GM18858 (cell line): ENCODE results near the gene OR1F1.
"Not testable (repeated sequence)": the region's sequence is repeated elsewhere in the genome, so short reads cannot be mapped to it uniquely, and the experiment has no call there.

Experiments used
- ATAC-seq: cut with Tn5 transposase; IDR thresholded peaks from one replicate; pipeline ENCODE4 v1.9.1; 2021; ENCODE audit not compliant: unreplicated experiment

Gene OR1F1

DNA sequence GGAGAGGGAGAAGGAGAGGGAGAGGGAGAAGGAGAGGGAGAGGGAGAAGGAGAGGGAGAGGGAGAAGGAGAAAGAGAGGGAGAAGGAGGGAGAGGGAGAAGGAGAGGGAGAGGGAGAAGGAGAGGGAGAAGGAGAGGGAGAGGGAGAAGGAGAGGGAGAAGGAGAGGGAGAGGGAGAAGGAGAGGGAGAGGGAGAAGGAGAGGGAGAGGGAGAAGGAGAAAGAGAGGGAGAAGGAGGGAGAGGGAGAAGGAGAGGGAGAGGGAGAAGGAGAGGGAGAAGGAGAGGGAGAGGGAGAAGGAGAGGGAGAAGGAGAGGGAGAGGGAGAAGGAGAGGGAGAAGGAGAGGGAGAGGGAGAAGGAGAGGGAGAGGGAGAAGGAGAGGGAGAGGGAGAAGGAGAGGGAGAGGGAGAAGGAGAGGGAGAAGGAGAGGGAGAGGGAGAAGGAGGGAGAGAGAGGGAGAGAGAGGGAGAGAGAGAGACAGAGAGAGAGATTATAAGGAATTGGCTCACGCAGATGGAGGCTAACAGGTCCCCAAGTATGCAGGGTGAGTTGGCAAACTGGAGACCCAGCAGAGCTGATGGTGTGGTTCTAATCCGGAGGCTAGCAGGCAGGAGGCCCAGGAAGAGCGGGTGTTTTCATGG lies 9.8 kb downstream of the OR1F1 start:
- not testable (repeated sequence) for ATAC-seq

DNA sequence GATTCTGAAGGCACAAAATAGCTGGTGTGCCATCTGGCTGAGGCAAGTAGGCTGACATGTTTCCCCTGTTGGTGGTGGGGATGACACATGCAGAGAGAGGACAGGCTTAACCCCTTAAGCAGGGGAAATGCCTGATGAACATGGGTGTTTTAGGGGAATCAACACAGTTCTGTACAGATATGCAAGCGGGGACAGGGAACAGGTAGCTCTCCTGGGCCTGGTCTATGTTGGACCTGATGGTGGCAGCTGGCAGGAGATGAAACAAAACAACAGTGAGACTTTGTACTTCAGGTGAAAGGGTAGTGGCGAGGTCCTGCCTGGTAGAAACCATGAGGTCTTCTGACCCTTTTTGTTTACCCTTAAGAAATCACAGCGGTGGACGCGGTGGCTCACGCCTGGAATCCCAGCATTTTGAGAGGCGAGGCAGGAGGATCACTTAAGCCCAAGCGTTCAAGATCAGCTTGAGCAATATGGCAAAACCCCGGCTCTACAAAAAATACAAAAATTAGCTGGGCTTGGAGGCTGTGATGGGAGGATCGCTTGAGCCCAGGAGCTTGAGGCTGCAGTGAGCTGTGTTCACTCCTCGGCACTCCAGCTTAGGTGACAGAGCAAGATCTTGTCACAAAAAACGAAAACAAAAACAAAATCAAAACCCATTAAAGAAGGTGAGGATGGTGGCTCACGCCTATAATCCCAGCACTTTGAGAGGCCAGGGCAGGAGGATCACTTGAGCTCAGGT lies 10.5 kb downstream of the OR1F1 start:
- ATAC-seq: no peak

- no peak for ATAC-seq
These were observed 15.0 kb downstream of the OR1F1 start for GRCh38 chr16:3202903-3203539.

- ATAC-seq: not testable (repeated sequence)
These were observed 17.9 kb downstream of the OR1F1 start for GRCh38 chr16:3205939-3206338.

DNA sequence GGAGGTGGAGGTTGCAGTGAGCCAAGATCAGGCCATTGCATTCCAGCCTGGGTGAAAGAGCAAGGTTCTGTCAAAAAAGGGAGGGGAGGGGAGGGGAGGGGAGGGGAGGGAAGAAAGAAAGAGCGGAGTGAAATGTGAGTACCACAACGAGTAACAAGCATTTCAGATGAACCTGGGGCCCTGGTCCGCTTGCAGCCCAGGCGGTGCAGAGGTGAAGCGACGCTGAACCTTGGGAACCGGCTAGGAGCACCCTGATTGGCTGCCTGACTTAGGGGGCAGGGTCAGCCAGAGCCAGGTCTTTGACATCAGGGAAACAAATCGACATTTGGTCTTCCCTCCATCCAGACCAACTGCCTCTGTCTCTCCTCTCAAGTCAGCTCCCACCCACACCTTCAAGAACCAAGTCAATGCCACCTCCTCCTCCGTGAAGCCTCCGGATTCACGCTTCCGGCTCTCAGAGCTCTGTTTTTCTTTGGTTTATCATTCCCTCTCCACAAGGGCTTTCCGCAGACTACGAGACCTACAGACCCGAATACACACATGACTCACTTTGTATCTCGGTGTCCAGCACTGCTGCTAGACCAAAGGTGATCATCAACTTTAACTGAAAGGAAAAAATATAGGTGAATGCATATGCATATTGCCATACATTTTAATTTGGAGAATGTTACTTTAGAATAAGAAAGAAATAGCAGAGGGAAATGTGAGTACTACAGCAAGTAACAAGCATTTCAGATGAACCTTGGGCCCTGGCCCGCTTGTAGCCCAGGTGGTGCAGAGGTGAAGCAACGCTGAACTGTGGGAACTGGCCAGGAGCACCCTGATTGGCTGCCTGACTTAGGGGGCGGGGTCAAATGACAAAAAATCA lies 19.3 kb downstream of the OR1F1 start:
- no peak for ATAC-seq

DNA sequence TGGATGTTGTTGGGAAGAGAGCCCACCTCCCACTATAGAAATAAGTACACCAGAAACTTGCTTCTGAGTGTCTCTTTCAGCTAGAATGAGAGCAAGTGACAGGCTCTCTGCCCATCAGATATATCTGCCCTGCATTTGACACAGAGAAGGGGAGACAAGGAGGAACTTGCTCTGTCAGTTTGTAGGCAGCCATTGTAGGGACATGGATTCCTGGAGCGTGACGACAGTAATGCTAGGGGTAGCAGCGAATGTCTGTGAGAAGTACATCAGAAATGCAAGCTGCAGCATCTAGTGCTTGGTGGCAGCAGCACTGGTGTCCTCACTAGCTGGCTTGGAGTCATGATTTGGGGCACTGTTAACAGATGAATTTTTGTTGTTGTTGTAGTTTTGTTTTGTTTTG lies 24.0 kb downstream of the OR1F1 start:
- ATAC-seq: no peak

DNA sequence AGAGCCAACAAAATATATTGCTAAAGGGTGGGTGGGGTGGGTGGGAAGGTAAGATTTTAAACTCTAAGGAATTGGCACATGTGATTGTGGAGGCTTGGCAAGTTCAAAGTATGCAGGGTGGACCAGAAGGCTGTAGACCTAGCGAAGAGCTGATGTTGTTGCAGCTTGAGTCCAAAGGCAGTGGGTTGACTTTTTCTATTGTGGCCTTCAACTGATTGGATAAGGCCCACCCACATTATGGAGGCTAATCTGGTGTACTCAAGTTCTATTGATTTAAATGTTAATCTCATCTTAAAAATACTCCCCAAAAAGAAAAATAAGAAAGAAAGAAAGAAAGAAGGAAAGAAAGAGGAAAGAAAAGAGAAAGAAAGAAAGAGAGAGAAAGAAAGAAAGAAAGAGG lies 24.6 kb downstream of the OR1F1 start:
- ATAC-seq: no peak

GRCh38 chr16:3214904-3215600 lies 27.0 kb downstream of the OR1F1 start:
- ATAC-seq: no peak

DNA sequence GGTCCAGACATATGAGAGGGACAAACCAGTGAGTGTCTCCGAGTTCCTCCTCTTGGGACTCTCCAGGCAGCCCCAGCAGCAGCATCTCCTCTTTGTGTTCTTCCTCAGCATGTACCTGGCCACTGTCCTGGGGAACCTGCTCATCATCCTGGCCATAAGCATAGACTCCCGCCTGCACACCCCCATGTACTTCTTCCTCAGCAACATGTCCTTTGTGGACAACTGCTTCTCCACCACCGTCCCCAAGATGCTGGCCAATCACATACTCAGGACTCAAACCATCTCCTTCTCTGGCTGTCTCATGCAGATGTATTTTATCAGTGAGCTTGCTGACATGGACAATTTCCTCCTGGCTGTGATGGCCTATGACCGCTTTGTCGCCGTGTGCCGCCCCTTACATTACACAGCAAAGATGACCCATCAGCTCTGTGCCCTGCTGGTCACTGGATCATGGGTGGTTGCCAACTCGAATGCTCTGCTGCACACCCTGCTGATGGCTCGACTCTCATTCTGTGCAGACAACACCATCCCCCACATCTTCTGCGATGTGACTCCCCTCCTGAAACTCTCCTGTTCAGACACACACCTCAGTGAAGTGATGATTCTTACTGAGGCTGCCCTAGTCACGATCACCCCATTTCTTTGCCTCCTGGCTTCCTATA lies 27.7 kb downstream of the OR1F1 start:
- ATAC-seq: no peak

GRCh38 chr16:3216263-3216640 lies 28.2 kb downstream of the OR1F1 start:
- no peak for ATAC-seq

GRCh38 chr16:3220839-3221238 lies 32.8 kb downstream of the OR1F1 start:
- ATAC-seq: no peak

DNA sequence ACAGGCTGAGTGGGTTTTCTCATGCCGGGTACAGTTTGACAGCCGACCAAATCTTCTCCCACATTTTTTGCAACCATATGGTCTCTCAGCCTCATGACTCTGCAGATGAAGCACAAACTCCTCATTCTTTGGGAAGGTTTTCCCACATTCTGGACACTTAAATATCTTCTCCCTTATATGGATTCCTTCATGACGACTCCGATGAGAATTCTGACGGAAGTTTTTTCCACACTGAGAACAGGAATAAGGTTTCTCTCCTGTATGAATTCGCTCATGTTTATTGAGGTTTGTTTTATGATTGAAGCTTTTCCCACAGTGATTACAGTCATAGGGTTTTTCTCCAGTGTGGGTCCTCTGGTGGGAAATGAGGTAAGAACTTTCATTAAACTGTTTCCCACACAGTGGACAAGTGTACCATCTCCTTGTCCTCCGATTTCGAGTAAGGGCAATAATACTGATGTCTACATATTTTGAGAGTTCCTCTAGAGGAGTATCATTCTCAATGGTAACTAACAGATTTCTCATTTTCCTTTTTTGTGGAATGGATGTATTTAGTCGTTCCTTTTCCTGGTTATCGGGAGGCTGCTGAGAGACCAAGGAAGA lies 36.0 kb downstream of the OR1F1 start:
- no peak for ATAC-seq

- no peak for ATAC-seq
These were observed 46.5 kb downstream of the OR1F1 start for GRCh38 chr16:3234543-3234856.

- peak; percentile 85 for ATAC-seq
These were observed 47.0 kb downstream of the OR1F1 start, which contains the start of gene ZNF200 for GRCh38 chr16:3234857-3235561. Gene ZNF200 (minus strand): TSS chr16:3235158. CDS start chr16:3233755, 1,403 bp downstream.

- ATAC-seq: no peak
These were observed 48.1 kb downstream of the OR1F1 start for GRCh38 chr16:3235856-3236669.

DNA sequence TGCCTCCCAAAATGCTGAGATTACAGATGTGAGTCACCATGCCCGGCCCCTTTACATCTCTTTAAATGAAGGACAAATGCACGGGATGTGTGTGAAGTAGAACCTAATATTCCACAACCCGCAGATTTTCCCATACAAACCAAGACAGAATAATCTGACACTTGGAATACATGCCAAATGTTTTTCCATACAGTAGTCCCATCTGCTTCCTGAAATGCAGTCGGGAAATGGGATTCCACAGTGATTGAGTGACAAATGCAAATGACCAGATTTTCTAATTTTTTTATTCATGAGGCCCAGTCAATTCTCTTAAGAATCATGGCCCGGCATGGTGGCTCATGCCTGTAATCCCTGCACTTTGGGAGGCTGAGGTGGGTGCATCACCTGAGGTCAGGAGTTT lies 53.8 kb downstream of the OR1F1 start:
- no peak for ATAC-seq

- no peak for ATAC-seq
These were observed 54.7 kb downstream of the OR1F1 start for GRCh38 chr16:3242709-3243108.

GRCh38 chr16:3243882-3244281 lies 55.9 kb downstream of the OR1F1 start:
- no peak for ATAC-seq
